Putamen (tissue), 1 donor: ENCODE results near the gene RASSF10.

Source experiments
- DNase-seq: peaks from one replicate; pipeline ENCODE4 v3.0.0-alpha.2; 2016; ENCODE audit warnings: low spot score

Gene RASSF10

DNA sequence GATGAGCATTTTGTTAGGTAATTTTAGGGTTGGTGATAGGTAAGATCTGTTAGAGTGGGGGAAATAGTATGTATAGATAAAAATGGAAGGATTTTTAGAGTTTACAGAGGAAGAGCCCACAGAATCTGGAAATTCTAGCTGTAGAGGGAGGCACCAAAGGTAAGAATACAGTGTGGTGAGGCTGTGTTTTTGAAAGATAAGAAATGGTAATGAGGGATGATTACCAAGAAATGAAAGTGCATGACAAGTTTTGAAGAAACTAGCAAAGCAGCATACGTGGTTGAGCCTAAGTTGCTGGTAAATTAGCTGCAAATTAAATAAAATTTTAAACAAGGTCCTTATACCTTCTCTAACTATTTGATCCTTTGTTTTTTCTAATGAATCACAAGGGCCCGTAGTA, 14.6 kb upstream of the RASSF10 start:
- DNase-seq = no peak

DNA sequence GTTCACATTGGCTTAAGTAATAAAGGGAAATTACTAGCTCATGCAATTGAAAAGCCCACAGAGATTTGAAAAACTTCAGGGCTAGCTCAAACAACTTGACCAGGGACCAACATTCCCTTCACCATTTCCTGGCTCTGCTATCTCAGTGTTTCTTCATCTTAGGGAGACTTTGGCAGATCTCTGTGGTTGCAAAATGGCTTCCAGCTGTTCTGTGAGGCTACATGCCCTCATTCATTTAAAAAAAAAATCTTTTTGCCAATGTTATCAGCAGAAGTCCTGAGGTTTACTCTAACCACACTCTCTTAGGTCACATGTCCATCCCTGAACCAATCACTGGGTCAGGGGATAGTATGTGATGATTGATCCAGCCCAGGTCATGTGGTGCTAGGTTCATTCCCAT, 13.9 kb upstream of the RASSF10 start:
- no peak for DNase-seq

DNA sequence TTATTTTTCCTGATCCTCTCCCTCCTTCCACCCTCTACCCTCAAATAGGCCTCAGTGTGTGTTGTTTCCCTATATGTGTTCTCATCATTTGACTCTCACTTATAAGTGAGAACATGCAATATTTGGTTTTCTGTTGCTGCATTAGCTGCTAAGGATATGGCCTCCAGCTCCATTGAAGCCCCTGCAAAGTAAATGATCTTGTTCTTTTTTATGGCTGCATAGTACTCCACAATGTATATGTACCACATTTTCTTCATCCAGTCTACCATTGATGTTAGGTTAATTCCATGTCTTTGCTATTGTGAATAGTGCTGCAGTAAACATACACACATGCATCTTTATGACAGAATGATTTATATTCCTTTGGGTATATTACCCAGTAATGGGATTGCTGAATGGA, 13.3 kb upstream of the RASSF10 start:
- no peak for DNase-seq

DNA sequence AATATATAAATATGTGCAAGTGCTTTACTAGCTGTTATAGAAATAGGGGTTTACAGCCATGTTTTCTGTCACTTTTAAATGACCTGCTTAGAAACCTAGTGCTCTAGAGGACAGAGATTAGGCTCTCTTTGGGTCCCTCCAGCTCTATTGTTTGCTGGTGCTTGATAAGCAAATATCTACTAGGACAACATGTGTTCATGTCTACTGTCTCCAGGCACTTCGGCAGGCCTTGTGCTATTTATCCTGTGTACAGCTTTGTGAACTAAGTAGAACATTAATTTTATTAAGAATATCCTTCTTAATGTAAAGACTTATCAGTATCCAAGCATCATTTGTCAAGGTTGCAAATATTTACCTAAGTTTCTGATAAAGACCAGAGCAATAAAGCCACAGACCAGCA, 11.9 kb upstream of the RASSF10 start:
- no peak for DNase-seq

DNA sequence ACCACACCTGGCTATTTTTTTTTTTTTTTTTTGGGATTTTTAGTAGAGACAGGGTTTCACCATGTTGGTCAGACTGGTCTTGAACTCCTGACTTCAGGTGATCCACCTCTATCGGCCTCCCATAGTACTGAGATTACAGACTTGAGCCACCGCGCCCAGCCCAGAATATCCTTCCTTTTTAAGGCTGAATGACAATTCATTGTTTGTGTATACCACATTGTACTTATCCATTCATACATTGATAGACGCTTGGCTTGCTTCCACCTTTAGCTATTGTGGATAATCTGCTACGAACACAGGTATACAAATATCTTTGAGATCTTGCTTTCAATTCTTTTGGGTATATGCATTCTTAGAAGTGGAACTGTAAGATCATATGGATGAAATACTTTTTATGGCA, 10.8 kb upstream of the RASSF10 start:
- no peak for DNase-seq

DNA sequence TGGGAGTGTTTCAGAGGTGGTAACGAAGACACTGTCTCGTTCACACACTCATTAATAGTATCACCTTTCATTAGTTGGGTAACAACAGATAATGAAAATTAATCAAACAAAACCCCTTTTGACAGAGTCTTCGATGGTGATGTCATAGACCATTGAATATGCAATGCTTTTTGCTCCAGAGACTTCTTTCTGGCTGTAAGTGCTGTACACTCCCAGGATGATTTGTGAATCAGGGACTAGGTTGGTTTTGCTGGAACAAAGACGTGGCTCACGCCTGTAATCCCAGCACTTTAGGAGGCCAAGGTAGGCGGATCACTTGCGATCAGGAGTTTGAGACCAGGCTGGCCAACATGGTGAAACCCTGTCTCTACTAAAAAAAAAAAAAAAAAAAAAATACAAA, 9.5 kb upstream of the RASSF10 start:
- DNase-seq = no peak

DNA sequence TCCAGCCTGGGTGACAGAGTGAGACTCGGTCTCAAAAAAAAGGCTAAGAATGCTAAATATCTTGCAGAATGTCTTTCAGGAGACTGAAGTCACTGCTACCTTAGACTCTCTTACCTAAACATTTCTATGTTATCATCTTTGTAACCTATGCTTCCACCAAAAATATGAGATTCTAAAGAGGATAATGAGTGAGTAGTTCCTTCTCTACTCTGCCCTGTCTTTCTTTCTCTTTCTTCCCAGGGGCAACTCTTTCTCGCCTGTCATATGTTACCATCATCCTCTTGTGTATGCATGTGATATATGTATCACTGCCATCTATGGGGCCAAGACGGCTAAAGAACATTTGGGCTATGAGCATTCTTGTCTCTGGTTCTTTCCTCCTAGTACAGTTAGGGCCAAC, 9.0 kb upstream of the RASSF10 start:
- DNase-seq = no peak

DNA sequence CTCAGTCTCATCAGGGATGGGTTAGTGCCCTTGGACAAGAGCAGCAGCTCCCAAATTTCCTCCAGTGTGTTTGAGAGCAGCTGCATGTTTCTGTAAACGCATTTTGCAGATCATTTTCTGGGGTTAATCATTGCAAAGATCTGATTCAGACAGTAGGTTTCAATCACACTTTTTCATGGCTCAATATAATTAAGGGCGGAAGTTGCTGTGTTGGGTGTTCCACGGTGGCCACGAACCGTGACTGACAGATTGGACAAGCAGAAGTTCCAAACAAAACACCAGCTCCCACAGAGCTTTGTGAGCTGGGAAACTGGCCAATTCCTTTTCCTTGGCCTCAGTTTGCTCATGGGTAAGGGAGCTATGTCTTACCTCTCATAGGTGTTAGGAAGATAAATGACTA, 8.4 kb upstream of the RASSF10 start:
- no peak for DNase-seq

DNA sequence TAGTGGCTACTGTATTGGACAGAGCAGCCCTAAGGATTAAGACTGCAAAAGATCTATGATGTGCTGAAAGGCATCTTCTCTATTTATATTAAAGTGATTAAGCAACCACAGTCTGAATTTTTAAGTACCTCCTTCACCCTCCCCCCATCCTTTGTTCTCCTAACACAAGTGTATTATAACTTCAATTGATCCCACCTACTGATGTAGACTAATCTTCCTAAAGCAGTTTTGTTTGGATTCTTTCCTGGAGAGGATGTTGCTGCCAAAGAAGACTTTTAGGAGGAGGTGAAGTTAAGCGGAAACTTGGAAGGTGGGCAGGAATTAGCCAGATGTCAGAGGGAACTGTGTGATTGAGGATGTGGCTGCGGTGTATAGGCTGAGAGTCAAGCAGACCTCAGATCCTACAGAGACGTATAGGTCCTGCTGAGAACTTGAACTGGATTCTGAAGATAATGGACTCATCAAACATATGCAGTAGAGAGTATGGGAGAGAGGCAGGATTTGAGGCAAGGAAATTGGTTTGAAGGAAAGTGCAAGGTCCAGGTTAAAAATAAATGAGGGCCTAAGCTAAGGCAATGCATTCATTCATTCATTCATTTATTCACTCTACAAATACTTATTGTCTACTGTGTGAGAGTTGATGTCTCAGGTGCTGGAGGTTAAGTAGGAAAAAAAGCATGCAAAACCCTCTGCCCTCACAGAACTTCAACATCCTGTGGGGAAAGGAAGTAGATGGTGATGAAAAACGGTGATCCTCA, 5.2 kb upstream of the RASSF10 start:
- DNase-seq = no peak

DNA sequence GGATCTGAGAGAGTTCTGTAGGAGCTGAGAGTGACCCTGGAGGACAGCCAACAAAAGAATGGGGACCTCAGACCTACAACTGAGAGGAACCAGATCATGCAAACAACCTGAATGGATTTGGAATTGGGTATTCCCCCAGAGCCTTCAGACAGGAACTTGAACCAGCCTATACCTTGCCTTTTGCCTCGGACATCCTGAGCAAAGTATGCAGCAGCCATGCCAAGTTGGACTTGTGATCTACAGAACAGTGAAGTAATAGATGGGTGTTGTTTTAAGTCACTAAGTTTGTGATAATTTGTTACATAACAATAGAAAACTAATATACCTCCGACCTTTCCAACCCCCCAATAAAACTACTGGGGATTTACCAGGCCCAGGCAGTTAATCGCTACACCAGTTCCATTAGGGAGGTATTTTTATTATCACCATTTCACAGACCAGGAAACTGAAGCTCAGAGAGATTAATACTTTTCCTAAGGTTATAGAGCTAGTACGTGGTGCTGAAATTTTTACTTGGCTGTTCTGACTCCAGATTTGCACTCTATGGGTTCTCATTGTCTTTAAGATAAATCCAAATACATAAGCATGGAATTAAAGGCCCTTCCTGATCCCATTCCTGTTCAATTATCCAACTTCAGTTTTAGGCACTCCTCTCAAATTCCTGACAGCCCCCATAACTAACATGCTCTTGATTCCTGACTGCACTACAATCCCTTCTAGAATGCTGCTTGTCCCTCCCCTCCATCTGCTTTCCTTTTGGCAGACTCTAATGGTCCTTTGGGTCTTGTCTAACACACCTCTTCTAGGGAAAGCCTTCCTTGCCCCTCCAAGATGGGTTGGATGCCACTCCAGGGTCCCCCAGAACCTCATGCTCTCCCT, 1.7 kb upstream of the RASSF10 start:
- no peak for DNase-seq

DNA sequence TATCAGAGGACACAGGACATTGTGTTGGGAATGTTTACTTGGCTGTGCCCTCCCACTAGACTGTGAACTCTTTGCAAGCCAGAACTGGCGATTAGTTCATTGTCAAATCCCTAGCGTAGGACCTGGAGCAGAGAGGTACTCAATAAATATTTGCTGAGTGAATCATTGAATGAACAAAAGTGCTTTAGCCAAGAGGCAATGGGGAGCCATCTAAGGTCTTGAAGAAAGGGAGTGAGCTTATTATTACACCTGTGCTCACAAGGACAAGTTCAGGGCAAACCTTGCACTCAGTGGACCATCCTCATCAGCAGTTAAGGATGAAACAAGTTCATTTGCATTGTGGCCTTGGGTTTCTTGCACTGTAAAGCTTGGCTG, 1.1 kb upstream of the RASSF10 start:
- no peak for DNase-seq

DNA sequence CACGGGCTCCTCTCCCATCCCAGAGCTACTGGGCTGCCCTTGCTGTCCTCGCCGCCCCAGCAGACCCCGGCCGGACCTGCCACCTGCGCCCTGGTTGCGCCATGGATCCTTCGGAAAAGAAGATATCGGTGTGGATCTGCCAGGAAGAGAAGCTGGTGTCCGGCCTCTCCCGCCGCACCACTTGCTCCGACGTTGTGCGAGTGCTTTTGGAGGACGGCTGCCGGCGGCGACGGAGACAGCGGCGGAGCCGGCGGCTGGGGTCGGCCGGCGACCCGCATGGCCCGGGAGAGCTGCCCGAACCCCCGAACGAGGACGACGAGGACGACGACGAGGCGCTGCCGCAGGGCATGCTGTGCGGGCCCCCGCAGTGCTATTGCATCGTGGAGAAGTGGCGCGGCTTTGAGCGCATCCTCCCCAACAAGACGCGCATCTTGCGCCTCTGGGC, 382 bp downstream of the RASSF10 start:
- DNase-seq = no peak

DNA sequence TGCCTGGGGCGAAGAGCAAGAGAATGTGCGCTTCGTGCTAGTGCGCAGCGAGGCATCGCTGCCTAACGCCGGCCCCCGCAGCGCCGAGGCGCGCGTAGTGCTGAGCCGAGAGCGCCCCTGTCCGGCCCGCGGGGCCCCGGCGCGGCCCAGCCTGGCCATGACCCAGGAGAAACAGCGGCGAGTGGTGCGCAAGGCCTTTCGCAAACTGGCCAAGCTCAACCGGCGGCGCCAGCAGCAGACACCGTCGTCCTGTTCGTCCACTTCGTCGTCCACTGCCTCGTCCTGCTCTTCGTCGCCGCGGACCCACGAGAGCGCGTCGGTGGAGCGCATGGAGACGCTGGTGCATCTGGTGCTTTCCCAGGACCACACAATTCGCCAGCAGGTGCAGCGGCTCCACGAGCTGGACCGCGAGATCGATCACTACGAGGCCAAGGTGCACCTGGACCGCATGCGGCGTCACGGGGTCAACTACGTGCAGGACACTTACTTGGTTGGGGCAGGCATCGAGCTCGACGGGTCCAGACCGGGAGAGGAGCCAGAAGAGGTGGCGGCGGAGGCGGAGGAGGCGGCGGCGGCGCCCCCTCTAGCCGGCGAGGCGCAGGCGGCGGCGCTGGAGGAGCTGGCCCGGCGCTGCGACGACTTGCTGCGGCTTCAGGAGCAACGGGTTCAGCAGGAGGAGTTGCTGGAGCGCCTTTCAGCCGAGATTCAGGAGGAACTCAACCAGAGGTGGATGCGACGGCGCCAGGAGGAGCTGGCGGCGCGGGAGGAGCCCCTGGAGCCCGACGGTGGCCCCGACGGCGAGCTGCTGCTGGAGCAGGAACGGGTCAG, 1.0 kb downstream of the RASSF10 start:
- no peak for DNase-seq

DNA sequence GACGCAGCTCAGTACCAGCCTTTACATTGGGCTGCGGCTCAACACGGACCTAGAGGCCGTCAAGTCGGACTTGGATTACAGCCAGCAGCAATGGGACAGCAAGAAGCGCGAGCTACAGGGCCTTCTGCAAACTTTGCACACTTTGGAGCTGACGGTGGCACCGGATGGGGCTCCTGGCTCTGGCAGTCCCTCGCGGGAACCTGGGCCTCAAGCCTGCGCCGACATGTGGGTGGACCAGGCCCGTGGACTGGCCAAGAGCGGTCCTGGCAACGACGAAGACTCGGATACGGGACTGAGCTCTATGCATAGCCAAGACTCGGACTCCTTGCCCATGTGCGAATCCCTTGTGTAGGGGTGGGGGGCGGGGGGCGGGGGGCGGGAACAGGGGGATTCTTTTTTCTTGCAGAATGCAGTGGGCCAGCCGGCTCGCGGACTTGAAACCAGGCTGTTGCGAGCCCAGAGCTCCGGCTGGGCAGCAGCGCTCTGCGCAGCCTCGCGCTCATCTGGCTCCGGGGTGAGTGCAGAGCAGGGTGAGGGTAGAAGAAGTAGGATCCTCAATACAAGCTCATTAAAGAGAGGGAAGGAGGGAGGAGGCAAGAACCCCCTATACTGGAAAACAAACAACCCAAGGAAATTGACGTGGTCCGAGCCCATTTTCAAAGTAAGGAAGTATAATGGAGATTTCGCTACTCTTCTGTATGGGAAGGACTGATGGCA, 1.8 kb downstream of the RASSF10 start:
- no peak for DNase-seq

DNA sequence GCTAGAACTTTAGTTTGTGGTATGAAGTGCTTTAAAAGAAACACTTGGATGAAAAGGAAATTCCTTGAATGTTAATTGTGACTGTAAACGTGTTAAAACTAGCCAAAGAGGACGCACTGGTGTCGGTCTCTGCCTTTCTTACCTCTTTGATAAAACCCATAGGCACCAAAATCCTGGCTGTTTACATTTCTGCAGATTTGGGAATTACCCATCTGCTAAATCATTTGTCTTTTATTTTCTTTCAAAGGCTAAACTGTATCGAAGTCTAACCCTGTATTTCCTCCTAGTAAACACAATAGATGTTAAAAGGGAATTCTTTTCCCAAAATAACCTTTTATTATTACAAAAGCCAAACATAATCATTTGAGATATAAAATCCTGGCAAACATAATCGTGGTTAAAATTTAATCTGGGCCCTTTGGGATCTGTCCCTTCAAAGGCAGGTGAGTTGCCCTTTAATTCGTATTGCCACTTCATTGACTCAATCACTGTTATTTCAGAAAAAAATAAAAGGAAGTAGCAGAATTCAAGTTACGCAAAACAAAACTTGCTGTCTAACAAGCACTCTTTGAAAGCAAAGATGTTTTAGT, 2.4 kb downstream of the RASSF10 start:
- DNase-seq = no peak

DNA sequence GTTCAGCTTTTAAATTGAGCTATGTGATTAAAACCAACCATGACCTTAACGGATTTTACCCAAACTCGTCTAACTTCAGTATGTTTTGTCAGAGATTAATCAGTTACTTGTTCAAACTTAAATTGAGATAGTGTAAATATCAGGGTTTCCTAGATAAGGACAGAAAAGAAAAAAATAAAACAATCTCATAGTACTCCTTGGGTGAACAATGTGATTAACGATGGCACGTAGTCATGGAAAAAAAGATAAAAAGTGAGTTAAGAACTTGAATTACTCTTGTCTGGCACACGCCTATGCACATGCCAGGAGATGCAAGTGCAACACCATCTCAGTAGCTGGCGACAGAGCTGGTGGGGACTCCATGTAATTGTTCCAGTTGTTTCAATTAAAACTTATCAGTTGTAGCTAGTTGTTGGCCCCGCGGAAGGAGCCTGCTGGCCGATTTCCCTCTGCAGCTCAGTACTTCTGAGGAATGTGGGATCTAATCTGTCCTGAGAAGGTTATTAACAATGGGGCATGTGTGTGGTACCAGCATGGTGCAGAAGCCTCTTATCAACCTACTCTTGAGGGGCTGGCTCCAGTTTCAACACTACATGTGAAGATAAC, 3.0 kb downstream of the RASSF10 start:
- no peak for DNase-seq

DNA sequence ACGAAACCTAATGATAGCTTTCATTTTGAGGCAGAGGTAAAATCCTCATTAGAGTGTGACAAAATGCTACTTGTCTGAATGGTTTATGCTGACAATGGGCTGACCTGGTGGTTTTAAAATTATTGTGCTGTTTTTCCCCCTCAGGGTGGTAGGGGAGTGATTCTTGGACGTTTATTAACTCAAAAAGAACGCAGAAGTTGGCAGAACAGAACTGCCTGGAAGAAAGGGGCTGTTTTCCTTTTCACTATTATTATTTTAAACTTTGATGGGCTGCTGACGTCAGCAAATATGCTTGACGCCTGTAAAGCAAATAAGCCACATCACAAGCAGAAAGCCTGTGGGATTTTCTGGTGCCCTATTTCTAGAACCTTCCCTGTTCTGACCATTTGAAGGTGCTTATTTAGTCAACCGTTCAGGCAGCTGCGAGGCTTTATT, 4.0 kb downstream of the RASSF10 start:
- DNase-seq = no peak

DNA sequence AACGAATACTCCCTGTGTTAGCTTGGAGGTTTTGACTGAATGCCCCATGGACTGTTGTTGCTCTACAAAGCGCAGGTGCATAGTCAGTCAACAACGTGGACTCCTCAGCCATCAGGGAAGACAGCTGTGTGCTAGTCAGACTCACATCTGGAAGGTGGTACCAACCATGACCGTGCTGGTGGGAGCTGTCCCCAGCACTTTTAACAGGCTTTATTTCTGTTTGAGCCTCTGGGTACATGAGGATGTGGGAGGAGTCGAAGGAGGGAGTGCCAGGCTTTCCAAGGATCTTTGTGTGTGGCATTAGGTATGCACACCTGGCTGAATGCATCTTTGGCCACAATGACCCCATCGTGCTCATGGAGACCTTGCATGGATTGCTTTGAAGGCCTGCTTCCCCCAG, 6.6 kb downstream of the RASSF10 start:
- DNase-seq = no peak

DNA sequence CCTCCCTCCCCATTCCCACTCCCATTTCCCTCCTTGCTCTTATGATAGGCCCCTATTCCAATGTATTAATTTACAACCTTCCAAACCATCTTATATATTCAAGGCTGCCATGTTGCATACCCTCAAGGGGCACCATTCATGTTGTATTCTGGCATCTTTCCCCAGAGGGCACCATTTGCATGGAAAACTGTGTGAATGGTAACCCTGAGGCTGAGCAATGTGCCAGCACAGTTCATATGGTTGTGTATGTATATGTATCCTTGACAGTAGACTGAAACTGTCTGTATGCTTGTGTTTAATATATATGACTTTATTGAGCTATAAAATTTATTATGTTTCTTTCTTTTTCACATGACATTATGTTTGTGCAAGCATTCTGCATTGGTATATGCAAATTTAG, 7.3 kb downstream of the RASSF10 start:
- DNase-seq = no peak

DNA sequence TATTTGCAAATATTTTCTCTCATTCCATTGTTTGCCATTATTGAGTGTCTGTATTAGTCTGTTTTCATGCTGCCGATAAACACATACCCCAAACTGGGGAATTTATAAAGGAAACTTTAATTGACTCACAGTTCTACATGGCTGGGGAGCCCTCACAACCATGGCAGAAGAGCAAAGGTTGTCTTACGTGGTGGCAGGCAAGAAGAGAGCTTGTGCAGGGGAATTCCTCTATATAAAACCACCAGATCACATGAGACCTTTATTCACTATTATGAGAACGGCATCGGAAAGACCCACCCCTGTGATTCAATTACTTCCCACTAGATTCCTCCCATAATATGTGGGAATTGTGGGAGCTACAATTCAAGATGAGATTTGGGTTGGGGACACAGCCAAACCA, 10.2 kb downstream of the RASSF10 start:
- DNase-seq = no peak

DNA sequence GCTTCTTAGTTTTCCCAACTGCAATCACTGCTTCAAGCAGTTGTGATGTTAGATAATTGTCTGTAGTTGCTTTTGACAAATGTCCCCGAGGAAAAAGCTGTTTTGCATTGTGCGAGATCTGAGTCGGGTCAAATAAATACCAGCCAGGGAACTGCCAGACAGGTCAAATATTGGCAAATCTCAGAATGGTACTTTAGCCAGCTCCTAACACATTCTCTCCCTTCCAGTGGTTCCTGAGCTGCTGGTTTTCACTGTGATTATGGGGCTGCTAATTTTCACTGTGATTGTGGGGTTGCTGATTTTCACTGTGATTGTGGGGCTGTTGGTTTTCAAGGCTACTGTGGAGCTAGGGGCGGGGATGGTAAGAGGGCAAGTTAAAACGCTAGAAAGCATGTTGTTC, 14.3 kb downstream of the RASSF10 start:
- DNase-seq = no peak
